Measurements from ENCODE around the gene ERC2. TPM values are rescaled to one million over a fixed set of nuclear protein-coding genes. Genes with fewer than 3 reads are reported as not detected.

Gene ERC2
- total and polyA plus RNA-seq, 2 of the 13 experiments (the other 11 are each of a cell fraction or from before 2014, with no cell fraction given), result 0.16 to 0.22 TPM

GRCh38 chr3:55687526-55687925, 780.7 kb downstream of the ERC2 start (continued):
- TF ChIP-seq, protein P1, sequence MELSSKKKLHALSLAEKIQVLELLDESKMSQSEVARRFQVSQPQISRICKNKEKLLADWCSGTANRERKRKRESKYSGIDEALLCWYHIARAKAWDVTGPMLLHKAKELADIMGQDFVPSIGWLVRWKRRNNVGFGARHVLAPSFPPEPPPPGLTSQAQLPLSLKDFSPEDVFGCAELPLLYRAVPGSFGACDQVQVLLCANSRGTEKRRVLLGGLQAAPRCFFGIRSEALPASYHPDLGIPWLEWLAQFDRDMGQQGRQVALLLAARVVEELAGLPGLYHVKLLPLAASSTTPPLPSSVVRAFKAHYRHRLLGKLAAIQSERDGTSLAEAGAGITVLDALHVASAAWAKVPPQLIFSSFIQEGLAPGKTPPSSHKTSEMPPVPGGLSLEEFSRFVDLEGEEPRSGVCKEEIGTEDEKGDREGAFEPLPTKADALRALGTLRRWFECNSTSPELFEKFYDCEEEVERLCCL (CRISPR knock-in tag; IDR thresholded peaks at IDR 0.05; ENCODE audit: borderline replicate concordance), result no peak

DNA sequence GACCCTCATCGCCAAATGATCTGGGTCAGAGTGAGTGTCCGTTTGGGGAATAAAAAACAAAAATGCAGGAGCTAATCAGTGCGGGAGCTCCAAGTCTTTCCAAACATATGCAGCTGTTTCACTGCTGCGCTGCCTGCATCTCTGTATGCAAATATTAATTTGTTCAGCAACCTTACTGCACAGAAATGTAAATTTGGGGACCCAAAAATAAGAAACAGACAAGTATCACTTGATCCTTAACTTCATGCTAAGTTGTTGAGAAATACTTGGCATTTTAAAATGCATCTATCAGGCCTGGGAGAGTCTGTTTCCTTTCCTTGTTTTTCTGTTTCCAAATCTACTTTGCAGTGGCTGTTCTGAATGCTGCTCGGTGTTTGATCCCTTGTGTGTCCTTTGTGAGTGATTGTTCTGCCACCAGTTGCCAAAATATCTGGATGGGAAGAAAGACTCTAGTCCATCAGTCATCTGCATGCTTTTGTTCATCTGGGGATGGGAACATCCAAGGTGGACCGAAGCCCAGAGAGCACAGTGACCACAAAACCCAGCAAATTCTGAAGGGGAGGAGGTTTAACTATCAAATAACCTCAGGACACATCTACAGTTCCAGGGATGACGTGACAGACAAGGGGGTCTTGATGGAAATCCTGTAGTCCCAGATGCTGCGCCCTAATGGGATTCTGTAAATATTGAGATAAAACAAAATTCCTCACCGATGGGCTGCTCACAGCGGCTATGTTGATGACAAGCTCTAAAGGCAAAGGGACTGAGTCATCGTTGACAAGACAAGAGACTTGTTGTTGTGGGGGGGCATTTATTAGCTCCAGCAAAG, 781.6 kb downstream of the ERC2 start:
- in situ Hi-C loops (cut with HindIII; ENCODE audit: extremely low pct_ligation_motif_present, low pct_unique_long_range_greater_than_20kb), result no loop called here
- no peaks in the 10 kb centered on the region for H3K36me3 ChIP-seq (replicated peaks in 1 of 2; ENCODE audit: control insufficient read depth in 1 of 2, insufficient read depth in 2 of 2, low read length in 2 of 2)
- H3K9ac ChIP-seq (ENCODE audit: insufficient read depth, low read depth, low read length), result no peak overlapping the region
- no peak for DNase-seq (ENCODE audit: low spot score)
- no TSS peak for BruUV-seq (replicated peaks)
- no peaks in the 10 kb centered on the region for H3K79me2 ChIP-seq (ENCODE audit: insufficient read depth, low read length)
- no peaks in the 10 kb centered on the region for H3K9me3 ChIP-seq (ENCODE audit: low read length)
- ChIA-PET POLR2A (no interaction called here), CTCF (ENCODE audit: low intra/inter-chr PET ratio, low total read pairs) (no interaction called here)
- FAIRE-seq, result no peak
- H4K20me1 ChIP-seq (ENCODE audit: insufficient read depth, low read length), result no peaks in the 10 kb centered on the region
- H2AFZ ChIP-seq (ENCODE audit: low read length), result no peak overlapping the region
- intact Hi-C loops (cut with micrococcal nuclease; ENCODE audit: unreplicated experiment), result no loop called here
- H3K27ac ChIP-seq (ENCODE audit: extremely low read length, insufficient read depth, low read length), result no peak overlapping the region
- TF ChIP-seq ZFP90 (CRISPR knock-in tag; IDR thresholded peaks at IDR 0.05; ENCODE audit: borderline replicate concordance) (no peak), CREB1 (IDR thresholded peaks at IDR 0.05) (0 out of 2 replicates have a peak, but pooled peaks have one; percentile 5), CREB1 (CRISPR knock-in tag; IDR thresholded peaks at IDR 0.05) (no peak), RORA (CRISPR knock-in tag; IDR thresholded peaks at IDR 0.05) (no peak), REPIN1 (CRISPR knock-in tag; IDR thresholded peaks at IDR 0.05; ENCODE audit: borderline replicate concordance, low read depth) (no peak)
- ATAC-seq, result no peak
- peaks cover 0 to 1% of the 10 kb centered on the region in 2 experiments; a peak in 1 of 5 replicates for H3K27me3 ChIP-seq (ENCODE audit: control insufficient read depth in 1 of 2, insufficient read depth in 2 of 2, low read length in 2 of 2)
- H3K4me1 ChIP-seq (ENCODE audit: insufficient read depth, low read length), result no peaks in the 10 kb centered on the region
- no peak overlapping the region for H3K4me3 ChIP-seq (replicated peaks in 1 of 3; ENCODE audit: insufficient read depth in 1 of 3, low read depth in 2 of 3, low read length in 3 of 3)
- WGBS (ENCODE audit: low lambda C conversion rate), result 36% methylated on average over 11 of the region's 11 CpGs
- H3K4me2 ChIP-seq (ENCODE audit: low read depth, low read length), result no peak overlapping the region
